ENCODE measurements around the gene CDX1. TPM values are rescaled to one million over a fixed set of nuclear protein-coding genes. Genes with fewer than 3 reads are reported as not detected.

CDX1 gene
- total RNA-seq, 1 experiment from 2014 or later, result 0.22 TPM

DNA sequence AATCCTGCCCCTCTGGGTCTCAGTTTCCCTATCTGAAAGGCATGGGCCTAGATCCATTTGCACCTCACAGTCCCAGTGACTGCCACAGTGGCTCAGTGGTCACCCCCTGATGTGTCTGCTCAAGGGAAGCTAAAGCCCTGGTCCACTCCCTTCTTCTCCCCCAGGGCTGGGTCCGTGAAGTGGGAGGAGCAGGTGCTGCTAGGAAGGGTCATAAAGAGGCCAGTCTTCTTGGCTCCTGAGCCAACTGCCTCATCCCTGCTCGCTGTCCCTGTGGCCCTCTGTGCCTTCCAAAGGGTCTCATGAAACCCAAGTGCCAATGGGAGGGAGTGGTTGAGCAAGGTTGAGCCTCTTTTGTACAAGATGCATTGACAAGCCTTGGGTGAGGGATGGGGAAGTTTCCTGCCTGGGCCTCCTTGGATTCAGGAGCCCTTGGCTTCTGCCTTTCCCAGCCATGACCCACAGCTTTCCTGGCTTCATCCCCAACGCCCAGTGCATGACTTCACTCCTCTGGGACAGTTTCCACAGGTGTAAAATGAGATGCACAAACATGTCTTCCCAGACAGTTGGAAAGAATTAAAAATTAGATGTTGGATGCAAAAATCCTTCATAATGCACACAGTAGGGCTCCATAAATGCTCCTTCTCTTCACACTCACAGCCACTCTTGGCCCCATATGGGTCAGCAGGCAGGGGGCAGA is 21.7 kb downstream of the CDX1 start:
- Histone ChIP-seq H3K4ac (ENCODE audit: low read depth, low read length) (no peak overlapping the region), H3K4me2 (ENCODE audit: insufficient read depth, insufficient read length, low read length) (no peak overlapping the region), H4K8ac (replicated peaks; ENCODE audit: insufficient read length, low read depth, low read length) (no peak overlapping the region), H4K20me1 (ENCODE audit: control insufficient read depth, insufficient read depth, insufficient read length) (no peaks in the 10 kb centered on the region), H2BK20ac (ENCODE audit: low read depth, low read length, poor library complexity, severe bottlenecking) (no peak overlapping the region), H2AK5ac (ENCODE audit: insufficient read length, low read length) (no peak overlapping the region), H3K27ac (ENCODE audit: insufficient read length, low read depth, low read length) (no peak overlapping the region), H3K27me3 (ENCODE audit: insufficient read depth, low read length) (peaks cover 39% of the 10 kb centered on the region), H3K79me2 (ENCODE audit: insufficient read depth, low read length) (no peaks in the 10 kb centered on the region), H3T11ph (ENCODE audit: low read length) (no peak overlapping the region), H2BK15ac (ENCODE audit: low read depth, low read length) (no peak overlapping the region), H4K5ac (ENCODE audit: insufficient read length, low read depth, low read length) (no peak overlapping the region), H2BK5ac (ENCODE audit: insufficient read length, low read length) (no peak overlapping the region), H3K23ac (ENCODE audit: insufficient read length, low read depth, low read length) (no peak overlapping the region), H3K23me2 (ENCODE audit: insufficient read length, low read depth, low read length, poor library complexity, severe bottlenecking) (peaks cover 9% of the 10 kb centered on the region), H3K18ac (ENCODE audit: insufficient read length, low read depth, low read length) (no peak overlapping the region), H2AFZ (ENCODE audit: low read length) (no peak overlapping the region), H3K4me1 (ENCODE audit: insufficient read depth, low read length) (peaks cover 5% of the 10 kb centered on the region; the same call in 1 of the 2 replicates), H2BK12ac (ENCODE audit: insufficient read length, low read depth, low read length) (no peak overlapping the region), H2BK120ac (ENCODE audit: low read depth, low read length, poor library complexity, severe bottlenecking) (no peak overlapping the region), H3K14ac (ENCODE audit: insufficient read depth, low read length) (no peak overlapping the region), H3K9me3 (ENCODE audit: control insufficient read depth, low read depth, low read length) (no peaks in the 10 kb centered on the region), H3K9ac (ENCODE audit: extremely low read depth, insufficient read length, low read length) (no peak overlapping the region), H3K56ac (ENCODE audit: insufficient read length, low read depth, low read length) (no peak overlapping the region), H3K79me1 (ENCODE audit: insufficient read depth, low read depth, low read length, poor library complexity, severe bottlenecking) (no peaks in the 10 kb centered on the region), H4K91ac (ENCODE audit: insufficient read length, low read depth, low read length) (no peak overlapping the region)
- no CpG with 5 or more reads among the region's 3 CpGs for WGBS (ENCODE audit: extremely low coverage, insufficient read length, low lambda C conversion rate)
- Mint-ChIP-seq H3K9me3 (no peaks in the 10 kb centered on the region), H3K27me3 (ENCODE audit: low read depth) (peaks cover 97% of the 10 kb centered on the region), H3K4me1 (peaks cover 24 to 36% of the 10 kb centered on the region in 2 experiments), H3K4me3 (no peak overlapping the region), H3K36me3 (ENCODE audit: insufficient read depth in 1 of 3, low read depth in 3 of 3) (no peaks in the 10 kb centered on the region), H3K27ac (no peak overlapping the region)
- TF ChIP-seq, protein P1, sequence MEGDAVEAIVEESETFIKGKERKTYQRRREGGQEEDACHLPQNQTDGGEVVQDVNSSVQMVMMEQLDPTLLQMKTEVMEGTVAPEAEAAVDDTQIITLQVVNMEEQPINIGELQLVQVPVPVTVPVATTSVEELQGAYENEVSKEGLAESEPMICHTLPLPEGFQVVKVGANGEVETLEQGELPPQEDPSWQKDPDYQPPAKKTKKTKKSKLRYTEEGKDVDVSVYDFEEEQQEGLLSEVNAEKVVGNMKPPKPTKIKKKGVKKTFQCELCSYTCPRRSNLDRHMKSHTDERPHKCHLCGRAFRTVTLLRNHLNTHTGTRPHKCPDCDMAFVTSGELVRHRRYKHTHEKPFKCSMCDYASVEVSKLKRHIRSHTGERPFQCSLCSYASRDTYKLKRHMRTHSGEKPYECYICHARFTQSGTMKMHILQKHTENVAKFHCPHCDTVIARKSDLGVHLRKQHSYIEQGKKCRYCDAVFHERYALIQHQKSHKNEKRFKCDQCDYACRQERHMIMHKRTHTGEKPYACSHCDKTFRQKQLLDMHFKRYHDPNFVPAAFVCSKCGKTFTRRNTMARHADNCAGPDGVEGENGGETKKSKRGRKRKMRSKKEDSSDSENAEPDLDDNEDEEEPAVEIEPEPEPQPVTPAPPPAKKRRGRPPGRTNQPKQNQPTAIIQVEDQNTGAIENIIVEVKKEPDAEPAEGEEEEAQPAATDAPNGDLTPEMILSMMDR (conservative IDR thresholded peaks at IDR 0.05), result no peak
- DNase-seq, result no peak

Measured in H9 (cell line).